ENCODE measurements around the gene TEX26. TPM values are rescaled to one million over a fixed set of nuclear protein-coding genes. Genes with fewer than 3 reads are reported as not detected.

Gene TEX26
- total and polyA plus RNA-seq, 4 donors = 0.08 to 0.31 TPM; not detected in 2

DNA sequence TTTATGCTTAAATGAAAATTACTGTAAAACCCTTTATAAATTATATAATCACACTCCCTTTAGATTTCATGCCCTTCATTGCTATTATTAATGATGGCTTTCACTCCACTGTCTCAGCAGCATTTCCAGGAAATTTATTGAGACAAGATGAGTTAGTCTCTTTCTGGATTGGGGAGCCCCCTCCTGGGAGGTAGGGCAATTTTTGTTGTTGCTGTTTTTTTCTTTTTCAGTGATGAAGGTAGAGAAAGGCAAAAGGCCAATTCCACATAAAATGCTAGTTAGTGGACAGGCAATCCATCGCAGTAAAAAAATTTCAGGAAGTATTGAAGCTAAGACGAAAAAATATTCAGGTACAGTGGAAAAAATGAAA is 80.2 kb downstream of the TEX26 start:
- no peaks in the 10 kb centered on the region for H3K9me3 ChIP-seq (ENCODE audit: control insufficient read depth in 4 of 4, low read length in 3 of 4)
- TF ChIP-seq RAD21 (IDR thresholded peaks at IDR 0.05) (peak; percentile 17), RXRA (IDR thresholded peaks at IDR 0.05) (no peak)
- TF ChIP-seq, protein P1, sequence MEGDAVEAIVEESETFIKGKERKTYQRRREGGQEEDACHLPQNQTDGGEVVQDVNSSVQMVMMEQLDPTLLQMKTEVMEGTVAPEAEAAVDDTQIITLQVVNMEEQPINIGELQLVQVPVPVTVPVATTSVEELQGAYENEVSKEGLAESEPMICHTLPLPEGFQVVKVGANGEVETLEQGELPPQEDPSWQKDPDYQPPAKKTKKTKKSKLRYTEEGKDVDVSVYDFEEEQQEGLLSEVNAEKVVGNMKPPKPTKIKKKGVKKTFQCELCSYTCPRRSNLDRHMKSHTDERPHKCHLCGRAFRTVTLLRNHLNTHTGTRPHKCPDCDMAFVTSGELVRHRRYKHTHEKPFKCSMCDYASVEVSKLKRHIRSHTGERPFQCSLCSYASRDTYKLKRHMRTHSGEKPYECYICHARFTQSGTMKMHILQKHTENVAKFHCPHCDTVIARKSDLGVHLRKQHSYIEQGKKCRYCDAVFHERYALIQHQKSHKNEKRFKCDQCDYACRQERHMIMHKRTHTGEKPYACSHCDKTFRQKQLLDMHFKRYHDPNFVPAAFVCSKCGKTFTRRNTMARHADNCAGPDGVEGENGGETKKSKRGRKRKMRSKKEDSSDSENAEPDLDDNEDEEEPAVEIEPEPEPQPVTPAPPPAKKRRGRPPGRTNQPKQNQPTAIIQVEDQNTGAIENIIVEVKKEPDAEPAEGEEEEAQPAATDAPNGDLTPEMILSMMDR (IDR thresholded peaks at IDR 0.05; ENCODE audit: low read depth, low read length, missing input control) = peak; percentile 2
- DNase-seq (ENCODE audit: low spot score) = no peak
- peaks cover 0 to 3% (median 0%) of the 10 kb centered on the region in 4 donors for H3K27me3 ChIP-seq (ENCODE audit: control insufficient read depth in 4 of 4, insufficient read depth in 4 of 4, low read length in 3 of 4)
- H3K27ac ChIP-seq (ENCODE audit: low read depth in 1 of 2, low read length in 2 of 2) = no peak overlapping the region
- H3K9ac ChIP-seq (ENCODE audit: low read depth in 1 of 2, low read length in 2 of 2) = no peak overlapping the region
- H3K36me3 ChIP-seq (ENCODE audit: control insufficient read depth in 4 of 4, insufficient read depth in 3 of 4, low read depth in 1 of 4, low read length in 3 of 4) = no peaks in the 10 kb centered on the region
- WGBS = 52% methylated on average over 2 of the region's 2 CpGs
- no peak overlapping the region for H3K4me3 ChIP-seq (ENCODE audit: low read depth in 1 of 3, low read length in 3 of 3)
- H3K4me1 ChIP-seq (ENCODE audit: control insufficient read depth in 4 of 4, insufficient read depth in 4 of 4, low read length in 3 of 4) = no peaks in the 10 kb centered on the region

DNA sequence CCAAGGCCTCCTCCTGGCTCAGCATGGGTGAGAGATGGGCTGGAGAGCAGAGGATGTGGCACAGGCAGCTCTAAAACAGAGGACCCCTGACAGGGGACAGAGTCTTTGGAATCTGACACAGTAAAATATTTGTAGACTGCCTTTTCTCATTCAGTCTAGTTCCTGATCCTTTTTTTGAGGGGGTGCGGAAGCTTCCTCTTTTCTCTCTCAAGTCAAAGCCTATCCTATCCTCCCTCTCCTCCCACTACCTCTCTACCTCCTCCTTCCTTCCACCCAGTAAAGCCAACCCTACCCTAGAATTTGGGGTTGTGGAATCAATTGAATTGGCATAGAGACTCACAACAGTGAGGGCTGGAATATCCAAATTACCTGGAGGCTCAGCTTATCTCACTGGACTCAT is 82.0 kb downstream of the TEX26 start:
- no peak overlapping the region for H3K27ac ChIP-seq (ENCODE audit: low read depth in 1 of 2, low read length in 2 of 2)
- no peak overlapping the region for H3K9ac ChIP-seq (ENCODE audit: low read depth in 1 of 2, low read length in 2 of 2)
- peaks cover 0 to 2% (median 0%) of the 10 kb centered on the region in 4 donors for H3K27me3 ChIP-seq (ENCODE audit: control insufficient read depth in 4 of 4, insufficient read depth in 4 of 4, low read length in 3 of 4)
- H3K4me1 ChIP-seq (ENCODE audit: control insufficient read depth in 4 of 4, insufficient read depth in 4 of 4, low read length in 3 of 4) = no peaks in the 10 kb centered on the region
- H3K36me3 ChIP-seq (ENCODE audit: control insufficient read depth in 4 of 4, insufficient read depth in 3 of 4, low read depth in 1 of 4, low read length in 3 of 4) = no peaks in the 10 kb centered on the region
- DNase-seq (ENCODE audit: low spot score) = no peak
- no peaks in the 10 kb centered on the region for H3K9me3 ChIP-seq (ENCODE audit: control insufficient read depth in 4 of 4, low read length in 3 of 4)
- no peak overlapping the region for H3K4me3 ChIP-seq (ENCODE audit: low read depth in 1 of 3, low read length in 3 of 3)
- TF ChIP-seq, protein P2, sequence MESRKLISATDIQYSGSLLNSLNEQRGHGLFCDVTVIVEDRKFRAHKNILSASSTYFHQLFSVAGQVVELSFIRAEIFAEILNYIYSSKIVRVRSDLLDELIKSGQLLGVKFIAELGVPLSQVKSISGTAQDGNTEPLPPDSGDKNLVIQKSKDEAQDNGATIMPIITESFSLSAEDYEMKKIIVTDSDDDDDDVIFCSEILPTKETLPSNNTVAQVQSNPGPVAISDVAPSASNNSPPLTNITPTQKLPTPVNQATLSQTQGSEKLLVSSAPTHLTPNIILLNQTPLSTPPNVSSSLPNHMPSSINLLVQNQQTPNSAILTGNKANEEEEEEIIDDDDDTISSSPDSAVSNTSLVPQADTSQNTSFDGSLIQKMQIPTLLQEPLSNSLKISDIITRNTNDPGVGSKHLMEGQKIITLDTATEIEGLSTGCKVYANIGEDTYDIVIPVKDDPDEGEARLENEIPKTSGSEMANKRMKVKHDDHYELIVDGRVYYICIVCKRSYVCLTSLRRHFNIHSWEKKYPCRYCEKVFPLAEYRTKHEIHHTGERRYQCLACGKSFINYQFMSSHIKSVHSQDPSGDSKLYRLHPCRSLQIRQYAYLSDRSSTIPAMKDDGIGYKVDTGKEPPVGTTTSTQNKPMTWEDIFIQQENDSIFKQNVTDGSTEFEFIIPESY (IDR thresholded peaks at IDR 0.05) = no peak
- TF ChIP-seq HNF4A (conservative IDR thresholded peaks at IDR 0.05) (no peak), SP1 (IDR thresholded peaks at IDR 0.05) (no peak), EGR1 (IDR thresholded peaks at IDR 0.05; ENCODE audit: low read depth in 2 of 2) (no peak), JUND (IDR thresholded peaks at IDR 0.05) (no peak), NR2F2 (IDR thresholded peaks at IDR 0.05) (no peak), FOXA2 (IDR thresholded peaks at IDR 0.05) (no peak), YY1 (IDR thresholded peaks at IDR 0.05) (no peak), FOXA1 (IDR thresholded peaks at IDR 0.05) (no peak), GABPA (IDR thresholded peaks at IDR 0.05 in 1 of 2, conservative IDR thresholded peaks at IDR 0.05 in 1 of 2) (no peak), RAD21 (IDR thresholded peaks at IDR 0.05) (no peak)
- TF ChIP-seq, protein P3, sequence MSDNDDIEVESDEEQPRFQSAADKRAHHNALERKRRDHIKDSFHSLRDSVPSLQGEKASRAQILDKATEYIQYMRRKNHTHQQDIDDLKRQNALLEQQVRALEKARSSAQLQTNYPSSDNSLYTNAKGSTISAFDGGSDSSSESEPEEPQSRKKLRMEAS (IDR thresholded peaks at IDR 0.05) = no peak
- TF ChIP-seq, protein P4, sequence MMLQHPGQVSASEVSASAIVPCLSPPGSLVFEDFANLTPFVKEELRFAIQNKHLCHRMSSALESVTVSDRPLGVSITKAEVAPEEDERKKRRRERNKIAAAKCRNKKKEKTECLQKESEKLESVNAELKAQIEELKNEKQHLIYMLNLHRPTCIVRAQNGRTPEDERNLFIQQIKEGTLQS (IDR thresholded peaks at IDR 0.05) = no peak
- TF ChIP-seq, protein P5, sequence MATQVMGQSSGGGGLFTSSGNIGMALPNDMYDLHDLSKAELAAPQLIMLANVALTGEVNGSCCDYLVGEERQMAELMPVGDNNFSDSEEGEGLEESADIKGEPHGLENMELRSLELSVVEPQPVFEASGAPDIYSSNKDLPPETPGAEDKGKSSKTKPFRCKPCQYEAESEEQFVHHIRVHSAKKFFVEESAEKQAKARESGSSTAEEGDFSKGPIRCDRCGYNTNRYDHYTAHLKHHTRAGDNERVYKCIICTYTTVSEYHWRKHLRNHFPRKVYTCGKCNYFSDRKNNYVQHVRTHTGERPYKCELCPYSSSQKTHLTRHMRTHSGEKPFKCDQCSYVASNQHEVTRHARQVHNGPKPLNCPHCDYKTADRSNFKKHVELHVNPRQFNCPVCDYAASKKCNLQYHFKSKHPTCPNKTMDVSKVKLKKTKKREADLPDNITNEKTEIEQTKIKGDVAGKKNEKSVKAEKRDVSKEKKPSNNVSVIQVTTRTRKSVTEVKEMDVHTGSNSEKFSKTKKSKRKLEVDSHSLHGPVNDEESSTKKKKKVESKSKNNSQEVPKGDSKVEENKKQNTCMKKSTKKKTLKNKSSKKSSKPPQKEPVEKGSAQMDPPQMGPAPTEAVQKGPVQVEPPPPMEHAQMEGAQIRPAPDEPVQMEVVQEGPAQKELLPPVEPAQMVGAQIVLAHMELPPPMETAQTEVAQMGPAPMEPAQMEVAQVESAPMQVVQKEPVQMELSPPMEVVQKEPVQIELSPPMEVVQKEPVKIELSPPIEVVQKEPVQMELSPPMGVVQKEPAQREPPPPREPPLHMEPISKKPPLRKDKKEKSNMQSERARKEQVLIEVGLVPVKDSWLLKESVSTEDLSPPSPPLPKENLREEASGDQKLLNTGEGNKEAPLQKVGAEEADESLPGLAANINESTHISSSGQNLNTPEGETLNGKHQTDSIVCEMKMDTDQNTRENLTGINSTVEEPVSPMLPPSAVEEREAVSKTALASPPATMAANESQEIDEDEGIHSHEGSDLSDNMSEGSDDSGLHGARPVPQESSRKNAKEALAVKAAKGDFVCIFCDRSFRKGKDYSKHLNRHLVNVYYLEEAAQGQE (IDR thresholded peaks at IDR 0.05) = no peak
- 84% methylated on average over 1 of the region's 1 CpG for WGBS

Measured in liver (tissue), 9 donors.